ENCODE data around the gene SALL1. TPM values are rescaled to one million over a fixed set of nuclear protein-coding genes. Genes with fewer than 3 reads are reported as not detected.

Gene SALL1
- total RNA-seq, 1 experiment from 2014 or later: not detected

- no peaks in the 10 kb centered on the region for H3K4me1 Mint-ChIP-seq (ENCODE audit: low read depth, unreplicated experiment)
- CTCF ChIA-PET: no interaction called here
- peaks cover 5% of the 10 kb centered on the region for H3K9me3 Mint-ChIP-seq (ENCODE audit: low read depth, unreplicated experiment)
- intact Hi-C loops (cut with micrococcal nuclease; ENCODE audit: unreplicated experiment): no loop called here
- H3K36me3 Mint-ChIP-seq (ENCODE audit: insufficient read depth, unreplicated experiment): no peaks in the 10 kb centered on the region
- peaks cover 22% of the 10 kb centered on the region for H3K27me3 Mint-ChIP-seq (ENCODE audit: unreplicated experiment)
- H3K4me3 Mint-ChIP-seq (ENCODE audit: low read depth, unreplicated experiment): no peak overlapping the region
- BruUV-seq (replicated peaks): no TSS peak
- DNase-seq: no peak
- TF ChIP-seq, protein P1, sequence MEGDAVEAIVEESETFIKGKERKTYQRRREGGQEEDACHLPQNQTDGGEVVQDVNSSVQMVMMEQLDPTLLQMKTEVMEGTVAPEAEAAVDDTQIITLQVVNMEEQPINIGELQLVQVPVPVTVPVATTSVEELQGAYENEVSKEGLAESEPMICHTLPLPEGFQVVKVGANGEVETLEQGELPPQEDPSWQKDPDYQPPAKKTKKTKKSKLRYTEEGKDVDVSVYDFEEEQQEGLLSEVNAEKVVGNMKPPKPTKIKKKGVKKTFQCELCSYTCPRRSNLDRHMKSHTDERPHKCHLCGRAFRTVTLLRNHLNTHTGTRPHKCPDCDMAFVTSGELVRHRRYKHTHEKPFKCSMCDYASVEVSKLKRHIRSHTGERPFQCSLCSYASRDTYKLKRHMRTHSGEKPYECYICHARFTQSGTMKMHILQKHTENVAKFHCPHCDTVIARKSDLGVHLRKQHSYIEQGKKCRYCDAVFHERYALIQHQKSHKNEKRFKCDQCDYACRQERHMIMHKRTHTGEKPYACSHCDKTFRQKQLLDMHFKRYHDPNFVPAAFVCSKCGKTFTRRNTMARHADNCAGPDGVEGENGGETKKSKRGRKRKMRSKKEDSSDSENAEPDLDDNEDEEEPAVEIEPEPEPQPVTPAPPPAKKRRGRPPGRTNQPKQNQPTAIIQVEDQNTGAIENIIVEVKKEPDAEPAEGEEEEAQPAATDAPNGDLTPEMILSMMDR (IDR thresholded peaks at IDR 0.05; ENCODE audit: unreplicated experiment): no peak
- no peak overlapping the region for H3K27ac Mint-ChIP-seq (ENCODE audit: unreplicated experiment)
Measured at GRCh38 chr16:51157698-51158097, 6.6 kb upstream of the SALL1 start.

DNA sequence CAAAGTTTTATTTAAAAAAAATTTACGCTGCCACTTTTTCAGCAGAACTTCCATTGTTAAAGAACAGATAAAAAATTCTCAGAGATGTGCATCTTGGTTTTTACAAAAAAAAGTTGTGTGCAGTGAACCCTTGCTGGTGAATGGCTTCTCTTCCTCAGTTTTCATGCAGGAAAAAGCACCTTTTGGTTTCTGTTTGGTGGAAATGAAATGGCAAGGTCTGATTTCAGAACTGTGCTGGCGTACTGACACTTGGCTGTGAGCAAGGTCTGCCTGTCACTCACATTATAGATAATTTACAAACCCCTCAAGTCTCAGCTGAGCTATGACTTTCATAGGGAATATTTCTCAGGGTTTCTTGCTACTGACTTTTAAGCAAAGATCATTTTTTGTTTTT is 5.7 kb upstream of the SALL1 start:
- BruUV-seq (replicated peaks): no TSS peak
- H3K4me1 Mint-ChIP-seq (ENCODE audit: low read depth, unreplicated experiment): no peaks in the 10 kb centered on the region
- no peak overlapping the region for H3K27ac Mint-ChIP-seq (ENCODE audit: unreplicated experiment)
- peaks cover 5% of the 10 kb centered on the region for H3K9me3 Mint-ChIP-seq (ENCODE audit: low read depth, unreplicated experiment)
- intact Hi-C loops (cut with micrococcal nuclease; ENCODE audit: unreplicated experiment): no loop called here
- H3K4me3 Mint-ChIP-seq (ENCODE audit: low read depth, unreplicated experiment): no peak overlapping the region
- no peak for DNase-seq
- peaks cover 19% of the 10 kb centered on the region for H3K27me3 Mint-ChIP-seq (ENCODE audit: unreplicated experiment)
- no peaks in the 10 kb centered on the region for H3K36me3 Mint-ChIP-seq (ENCODE audit: insufficient read depth, unreplicated experiment)
- TF ChIP-seq, protein P1 (IDR thresholded peaks at IDR 0.05; ENCODE audit: unreplicated experiment): no peak
- CTCF ChIA-PET: interaction anchor here (0.6 kb wide), 1 partner anchor 1895 kb away, joined by 3 read pairs; no protein-coding TSS in a partner anchor

GRCh38 chr16:51155820-51156806 is 5.0 kb upstream of the SALL1 start:
- intact Hi-C loops (cut with micrococcal nuclease; ENCODE audit: unreplicated experiment): no loop called here
- H3K27me3 Mint-ChIP-seq (ENCODE audit: unreplicated experiment): peaks cover 19% of the 10 kb centered on the region

DNA sequence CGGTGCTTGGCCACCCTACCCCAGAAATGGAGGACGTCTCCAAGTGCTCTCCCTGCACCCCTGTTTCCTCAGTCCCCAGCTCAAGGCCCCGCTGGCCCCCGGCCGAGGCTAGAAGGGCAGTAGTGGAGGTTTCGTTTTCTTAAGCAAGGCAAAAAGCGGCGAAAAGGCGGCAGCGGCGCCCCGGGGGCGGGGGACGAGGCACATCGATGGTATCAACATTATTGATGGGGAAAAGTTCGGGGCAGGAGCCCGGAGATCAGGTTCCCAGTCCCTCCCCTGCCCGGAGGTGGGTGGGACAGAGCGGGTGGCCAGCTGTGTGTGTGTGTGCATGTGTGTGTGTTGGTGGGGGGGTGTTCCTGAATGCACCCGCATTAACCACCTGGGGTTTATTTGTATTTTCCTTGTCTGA is 4.1 kb upstream of the SALL1 start:
- Mint-ChIP-seq H3K27ac (ENCODE audit: unreplicated experiment) (no peak overlapping the region), H3K4me3 (ENCODE audit: low read depth, unreplicated experiment) (no peak overlapping the region), H3K9me3 (ENCODE audit: low read depth, unreplicated experiment) (peaks cover 5% of the 10 kb centered on the region), H3K36me3 (ENCODE audit: insufficient read depth, unreplicated experiment) (no peaks in the 10 kb centered on the region), H3K4me1 (ENCODE audit: low read depth, unreplicated experiment) (no peaks in the 10 kb centered on the region), H3K27me3 (ENCODE audit: unreplicated experiment) (peaks cover 19% of the 10 kb centered on the region)
- CTCF ChIA-PET: no interaction called here
- TF ChIP-seq, protein P1 (IDR thresholded peaks at IDR 0.05; ENCODE audit: unreplicated experiment): no peak
- DNase-seq: no peak
- no TSS peak for BruUV-seq (replicated peaks)
- intact Hi-C loops (cut with micrococcal nuclease; ENCODE audit: unreplicated experiment): no loop called here

More at GRCh38 chr16:51155820-51156806, 5.0 kb upstream of the SALL1 start:
- no peak overlapping the region for H3K27ac Mint-ChIP-seq (ENCODE audit: unreplicated experiment)
- H3K36me3 Mint-ChIP-seq (ENCODE audit: insufficient read depth, unreplicated experiment): no peaks in the 10 kb centered on the region
- no peaks in the 10 kb centered on the region for H3K4me1 Mint-ChIP-seq (ENCODE audit: low read depth, unreplicated experiment)
- no peak overlapping the region for H3K4me3 Mint-ChIP-seq (ENCODE audit: low read depth, unreplicated experiment)
- no TSS peak for BruUV-seq (replicated peaks)
- CTCF ChIA-PET: interaction anchor here (0.6 kb wide), 1 partner anchor 1896 kb away, joined by 3 read pairs; no protein-coding TSS in a partner anchor
- H3K9me3 Mint-ChIP-seq (ENCODE audit: low read depth, unreplicated experiment): peaks cover 5% of the 10 kb centered on the region
- TF ChIP-seq, protein P1 (IDR thresholded peaks at IDR 0.05; ENCODE audit: unreplicated experiment): no peak
- DNase-seq: no peak
